Heart left ventricle (tissue), 13 donors: ENCODE results near the gene TSPAN12.

Experiments used
- CTCF ChIP-seq, 12 donors: fragments of 200-600 bp; sonication (generic) in 4 of 12; IDR thresholded peaks; one replicate each; pipeline versions ENCODE4 v1.5.0 to v1.8.0; 2018 to 2022; ENCODE audit warnings: antibody characterized with exemption in 12 of 12, mild to moderate bottlenecking in 5 of 12
- POLR2A ChIP-seq, 2 donors: fragments of 450-650 bp; IDR thresholded peaks; one replicate each; pipeline ENCODE4 v1.6.1; 2017; ENCODE audit warnings: antibody characterized with exemption in 2 of 2, mild to moderate bottlenecking in 2 of 2, moderate library complexity in 2 of 2
- donor health status: ischemic (EF 13 %, LVEDD 7.1; RV severe dilation, severe dysfunction).
- donor health status: DM: no; HTN: yes; CAD: no.
- donor health status: DM: no; HTN: no; CAD: no.
- donor health status: ischemic (EF 25% LVEDD 6.9; RV normal size, moderate dysfunction).
- donor health status: ischemic (EF 25% LVEDD 5.7; RV mildly dilated, moderate dysfunction).
- donor health status: ischemic (EF 35%, LVEDD 5.7; RV mildly dilated, moderate dysfunction).
- donor health status: nonischemic (EF 11% LVEDD 7.7; RV severe dilation, severe dysfunction).
- donor health status: DM: yes; HTN: yes; CAD: no.
- donor health status: PGD.
- donor health status: ischemic (EF 29% LVEDD 5.4; RV normal size, mild dysfunction).
- donor health status: nonischemic (EF 23%, LVEDD 6.1; RV moderate dilation, normal function).

- TF ChIP-seq POLR2A (IDR thresholded peaks at IDR 0.05) (no peak), CTCF (IDR thresholded peaks at IDR 0.05) (no peak)
These were observed 41.0 kb upstream of the TSPAN12 start for GRCh38 chr7:120898715-120899499.
